Liver (tissue), 9 donors: ENCODE data around the gene SNX13. TPM values are rescaled to one million over a fixed set of nuclear protein-coding genes. Genes with fewer than 3 reads are reported as not detected.

Source experiments
- DNase-seq: peaks from one replicate; pipeline ENCODE4 v3.0.0-alpha.2; 2017; ENCODE audit warnings: low spot score
- H3K27ac ChIP-seq, 2 donors: one replicate each; pipeline ENCODE4 v1.7.0; 2013; ENCODE audit warnings: inconsistent platforms in 2 of 2, low read length in 2 of 2, control low read depth in 1 of 2, low read depth in 1 of 2, mild to moderate bottlenecking in 1 of 2
- H3K27me3 ChIP-seq, 4 donors: one replicate each; pipeline versions ENCODE4 v1.6.1 to v1.7.0; 2013; ENCODE audit warnings: low read length in 3 of 4, inconsistent platforms in 1 of 4, mild to moderate bottlenecking in 1 of 4, moderate library complexity in 1 of 4; ENCODE audit not compliant: control insufficient read depth in 4 of 4, insufficient read depth in 4 of 4
- H3K36me3 ChIP-seq, 4 donors: one replicate each; pipeline versions ENCODE4 v1.6.1 to v1.7.0; 2013; ENCODE audit warnings: low read length in 3 of 4, mild to moderate bottlenecking in 3 of 4, low read depth in 1 of 4, moderate library complexity in 1 of 4; ENCODE audit not compliant: control insufficient read depth in 4 of 4, insufficient read depth in 3 of 4
- H3K4me1 ChIP-seq, 4 donors: one replicate each; pipeline versions ENCODE4 v1.6.1 to v1.7.0; 2013; ENCODE audit warnings: low read length in 3 of 4, mild to moderate bottlenecking in 3 of 4, moderate library complexity in 1 of 4; ENCODE audit not compliant: control insufficient read depth in 4 of 4, insufficient read depth in 4 of 4
- H3K4me3 ChIP-seq, 3 donors: one replicate each; pipeline versions ENCODE4 v1.6.1 to v1.7.0; 2013; ENCODE audit warnings: low read length in 3 of 3, control low read depth in 1 of 3, low read depth in 1 of 3, mild to moderate bottlenecking in 1 of 3
- H3K9ac ChIP-seq, 2 donors: one replicate each; pipeline ENCODE4 v1.7.0; 2013; ENCODE audit warnings: low read length in 2 of 2, mild to moderate bottlenecking in 2 of 2, moderate library complexity in 2 of 2, control low read depth in 1 of 2, low read depth in 1 of 2
- H3K9me3 ChIP-seq, 4 donors: one replicate each; pipeline versions ENCODE4 v1.6.1 to v1.7.0; 2013; ENCODE audit warnings: low read length in 3 of 4; ENCODE audit not compliant: control insufficient read depth in 4 of 4
- ATF3 ChIP-seq: IDR thresholded peaks from 2 replicates; pipeline ENCODE4 v1.6.1; 2016; ENCODE audit warnings: antibody characterized with exemption
- EGR1 ChIP-seq, 2 donors: IDR thresholded peaks; 2 replicates each; pipeline ENCODE4 v1.6.1; 2016 to 2018; ENCODE audit warnings: antibody characterized with exemption in 2 of 2, low read depth in 2 of 2
- FOXA1 ChIP-seq: IDR thresholded peaks from 2 replicates; pipeline ENCODE4 v1.6.1; 2016; ENCODE audit warnings: antibody characterized with exemption
- GABPA ChIP-seq, 2 donors: IDR thresholded peaks in 1 of 2; conservative IDR thresholded peaks in 1 of 2; 2 replicates each; pipeline ENCODE4 v1.6.1; 2016; ENCODE audit warnings: antibody characterized with exemption in 2 of 2, mild to moderate bottlenecking in 1 of 2, moderate library complexity in 1 of 2
- HNF4A ChIP-seq, 2 donors: conservative IDR thresholded peaks; 2 replicates each; pipeline ENCODE4 v1.6.1; 2016; ENCODE audit warnings: antibody characterized with exemption in 2 of 2, mild to moderate bottlenecking in 2 of 2
- HNF4G ChIP-seq: IDR thresholded peaks from 2 replicates; pipeline ENCODE4 v1.6.1; 2016; ENCODE audit warnings: antibody characterized with exemption
- RAD21 ChIP-seq, 2 donors: IDR thresholded peaks; 2 replicates each; pipeline ENCODE4 v1.6.1; 2016; ENCODE audit warnings: antibody characterized with exemption in 2 of 2, mild to moderate bottlenecking in 2 of 2
- REST ChIP-seq: IDR thresholded peaks from 2 replicates; pipeline ENCODE4 v1.6.1; 2016; ENCODE audit warnings: antibody characterized with exemption, mild to moderate bottlenecking
- SP1 ChIP-seq: IDR thresholded peaks from 2 replicates; pipeline ENCODE4 v1.6.1; 2018; ENCODE audit warnings: antibody characterized with exemption, mild to moderate bottlenecking
- TAF1 ChIP-seq: conservative IDR thresholded peaks from 2 replicates; pipeline ENCODE4 v1.6.1; 2016; ENCODE audit warnings: antibody characterized with exemption, mild to moderate bottlenecking
- WGBS: extraction: QIAGEN DNeasy Blood & Tissue Kit; methylation state at CpG from one replicate; pipeline ENCODE4 v1.1.7; 2013; 5-methylcytosine and 5-hydroxymethylcytosine counted together
- polyA plus RNA-seq, 2 donors: library from polyadenylated mRNA; stranded (reverse) in 1 of 2; unstranded in 1 of 2; fragments of 200-250 nt in 1 of 2; fragments of >200 nt in 1 of 2; fragmentation: Nextera tagmentation in 1 of 2; extraction: Ambion mirVana in 1 of 2; gene quantifications; one replicate each; pipeline versions ENCODE4 v1.2.1 to v1.2.3, GENCODE V29; 2013 to 2015
- total RNA-seq, 2 donors: library from RNA; depleted of rRNA; stranded (reverse); fragments of >200 nt; gene quantifications; one replicate each; pipeline ENCODE4 v1.2.3, GENCODE V29; 2014
- TF ChIP-seq, protein P1 (sequence below): IDR thresholded peaks from 2 replicates; pipeline ENCODE4 v1.6.1; 2016; ENCODE audit warnings: antibody characterized with exemption
- TF ChIP-seq, protein P2 (sequence below): IDR thresholded peaks from 2 replicates; pipeline ENCODE4 v1.6.1; 2016; ENCODE audit warnings: antibody characterized with exemption
- TF ChIP-seq, protein P3 (sequence below): fragments of 150-350 bp; IDR thresholded peaks from 2 replicates; pipeline ENCODE4 v1.5.1; 2017; ENCODE audit warnings: improper control_type of control experiment, low read depth, low read length; ENCODE audit not compliant: missing input control
- donor health status: healthy.
- donor health status: healthy.
- donor health status: healthy.
- donor health status: healthy.
- donor health status: healthy.

SNX13 gene
- total and polyA plus RNA-seq, 4 donors: 5.4 to 28.1 (median 14.0) TPM

DNA sequence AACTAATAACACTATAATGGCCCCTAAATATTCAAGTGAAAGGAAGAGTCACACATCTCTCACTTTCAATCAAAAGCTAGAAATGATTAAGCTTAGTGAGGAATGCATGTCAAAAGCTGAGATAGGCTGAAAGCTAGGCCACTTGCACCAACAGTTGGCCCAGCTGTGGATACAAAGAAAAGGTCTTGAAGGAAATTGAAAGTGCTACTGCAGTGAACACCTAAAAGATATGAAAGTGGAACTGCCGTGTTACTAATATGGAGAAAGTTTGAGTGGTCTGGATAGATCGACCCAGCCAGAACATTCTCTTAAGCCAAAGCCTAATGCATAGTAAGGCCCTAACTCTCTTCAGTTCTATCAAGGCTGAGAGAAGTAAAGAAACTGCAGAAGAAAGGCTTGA lies 12.1 kb upstream of the SNX13 start:
- TF ChIP-seq SP1 (no peak), HNF4G (no peak), REST (no peak), FOXA1 (no peak), ATF3 (no peak), GABPA (IDR thresholded peaks at IDR 0.05 in 1 of 2, conservative IDR thresholded peaks at IDR 0.05 in 1 of 2) (no peak), RAD21 (IDR thresholded peaks at IDR 0.05) (no peak), TAF1 (no peak), EGR1 (IDR thresholded peaks at IDR 0.05; ENCODE audit: low read depth in 2 of 2) (no peak), HNF4A (conservative IDR thresholded peaks at IDR 0.05) (no peak)
- TF ChIP-seq, protein P1, sequence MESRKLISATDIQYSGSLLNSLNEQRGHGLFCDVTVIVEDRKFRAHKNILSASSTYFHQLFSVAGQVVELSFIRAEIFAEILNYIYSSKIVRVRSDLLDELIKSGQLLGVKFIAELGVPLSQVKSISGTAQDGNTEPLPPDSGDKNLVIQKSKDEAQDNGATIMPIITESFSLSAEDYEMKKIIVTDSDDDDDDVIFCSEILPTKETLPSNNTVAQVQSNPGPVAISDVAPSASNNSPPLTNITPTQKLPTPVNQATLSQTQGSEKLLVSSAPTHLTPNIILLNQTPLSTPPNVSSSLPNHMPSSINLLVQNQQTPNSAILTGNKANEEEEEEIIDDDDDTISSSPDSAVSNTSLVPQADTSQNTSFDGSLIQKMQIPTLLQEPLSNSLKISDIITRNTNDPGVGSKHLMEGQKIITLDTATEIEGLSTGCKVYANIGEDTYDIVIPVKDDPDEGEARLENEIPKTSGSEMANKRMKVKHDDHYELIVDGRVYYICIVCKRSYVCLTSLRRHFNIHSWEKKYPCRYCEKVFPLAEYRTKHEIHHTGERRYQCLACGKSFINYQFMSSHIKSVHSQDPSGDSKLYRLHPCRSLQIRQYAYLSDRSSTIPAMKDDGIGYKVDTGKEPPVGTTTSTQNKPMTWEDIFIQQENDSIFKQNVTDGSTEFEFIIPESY: no peak
- TF ChIP-seq, protein P2, sequence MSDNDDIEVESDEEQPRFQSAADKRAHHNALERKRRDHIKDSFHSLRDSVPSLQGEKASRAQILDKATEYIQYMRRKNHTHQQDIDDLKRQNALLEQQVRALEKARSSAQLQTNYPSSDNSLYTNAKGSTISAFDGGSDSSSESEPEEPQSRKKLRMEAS: no peak
- TF ChIP-seq, protein P3, sequence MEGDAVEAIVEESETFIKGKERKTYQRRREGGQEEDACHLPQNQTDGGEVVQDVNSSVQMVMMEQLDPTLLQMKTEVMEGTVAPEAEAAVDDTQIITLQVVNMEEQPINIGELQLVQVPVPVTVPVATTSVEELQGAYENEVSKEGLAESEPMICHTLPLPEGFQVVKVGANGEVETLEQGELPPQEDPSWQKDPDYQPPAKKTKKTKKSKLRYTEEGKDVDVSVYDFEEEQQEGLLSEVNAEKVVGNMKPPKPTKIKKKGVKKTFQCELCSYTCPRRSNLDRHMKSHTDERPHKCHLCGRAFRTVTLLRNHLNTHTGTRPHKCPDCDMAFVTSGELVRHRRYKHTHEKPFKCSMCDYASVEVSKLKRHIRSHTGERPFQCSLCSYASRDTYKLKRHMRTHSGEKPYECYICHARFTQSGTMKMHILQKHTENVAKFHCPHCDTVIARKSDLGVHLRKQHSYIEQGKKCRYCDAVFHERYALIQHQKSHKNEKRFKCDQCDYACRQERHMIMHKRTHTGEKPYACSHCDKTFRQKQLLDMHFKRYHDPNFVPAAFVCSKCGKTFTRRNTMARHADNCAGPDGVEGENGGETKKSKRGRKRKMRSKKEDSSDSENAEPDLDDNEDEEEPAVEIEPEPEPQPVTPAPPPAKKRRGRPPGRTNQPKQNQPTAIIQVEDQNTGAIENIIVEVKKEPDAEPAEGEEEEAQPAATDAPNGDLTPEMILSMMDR: no peak
- Histone ChIP-seq H3K9me3 (no peaks in the 10 kb centered on the region), H3K4me1 (no peaks in the 10 kb centered on the region), H3K4me3 (no peak overlapping the region), H3K27me3 (no peaks in the 10 kb centered on the region), H3K36me3 (no peaks in the 10 kb centered on the region), H3K27ac (no peak overlapping the region), H3K9ac (no peak overlapping the region)
- no peak for DNase-seq
- WGBS: 87% methylated on average over 2 of the region's 2 CpGs

- no peaks in the 10 kb centered on the region for H3K9me3 ChIP-seq
- WGBS: 96% methylated on average over 5 of the region's 5 CpGs
- H3K27ac ChIP-seq: no peak overlapping the region
- no peaks in the 10 kb centered on the region for H3K36me3 ChIP-seq
- no peak overlapping the region for H3K9ac ChIP-seq
- no peak overlapping the region for H3K4me3 ChIP-seq
- H3K27me3 ChIP-seq: no peaks in the 10 kb centered on the region
- TF ChIP-seq, protein P3: no peak
- no peak for DNase-seq
- H3K4me1 ChIP-seq: no peaks in the 10 kb centered on the region
These were observed 11.5 kb upstream of the SNX13 start for GRCh38 chr7:17951742-17952254.
